Measurements from ENCODE around the gene CXorf38. TPM values are rescaled to one million over a fixed set of nuclear protein-coding genes. Genes with fewer than 3 reads are reported as not detected.

The CXorf38 gene, protein sequence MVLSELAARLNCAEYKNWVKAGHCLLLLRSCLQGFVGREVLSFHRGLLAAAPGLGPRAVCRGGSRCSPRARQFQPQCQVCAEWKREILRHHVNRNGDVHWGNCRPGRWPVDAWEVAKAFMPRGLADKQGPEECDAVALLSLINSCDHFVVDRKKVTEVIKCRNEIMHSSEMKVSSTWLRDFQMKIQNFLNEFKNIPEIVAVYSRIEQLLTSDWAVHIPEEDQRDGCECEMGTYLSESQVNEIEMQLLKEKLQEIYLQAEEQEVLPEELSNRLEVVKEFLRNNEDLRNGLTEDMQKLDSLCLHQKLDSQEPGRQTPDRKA
- 5.1 and 7.0 TPM in 2 replicates for total RNA-seq

DNA sequence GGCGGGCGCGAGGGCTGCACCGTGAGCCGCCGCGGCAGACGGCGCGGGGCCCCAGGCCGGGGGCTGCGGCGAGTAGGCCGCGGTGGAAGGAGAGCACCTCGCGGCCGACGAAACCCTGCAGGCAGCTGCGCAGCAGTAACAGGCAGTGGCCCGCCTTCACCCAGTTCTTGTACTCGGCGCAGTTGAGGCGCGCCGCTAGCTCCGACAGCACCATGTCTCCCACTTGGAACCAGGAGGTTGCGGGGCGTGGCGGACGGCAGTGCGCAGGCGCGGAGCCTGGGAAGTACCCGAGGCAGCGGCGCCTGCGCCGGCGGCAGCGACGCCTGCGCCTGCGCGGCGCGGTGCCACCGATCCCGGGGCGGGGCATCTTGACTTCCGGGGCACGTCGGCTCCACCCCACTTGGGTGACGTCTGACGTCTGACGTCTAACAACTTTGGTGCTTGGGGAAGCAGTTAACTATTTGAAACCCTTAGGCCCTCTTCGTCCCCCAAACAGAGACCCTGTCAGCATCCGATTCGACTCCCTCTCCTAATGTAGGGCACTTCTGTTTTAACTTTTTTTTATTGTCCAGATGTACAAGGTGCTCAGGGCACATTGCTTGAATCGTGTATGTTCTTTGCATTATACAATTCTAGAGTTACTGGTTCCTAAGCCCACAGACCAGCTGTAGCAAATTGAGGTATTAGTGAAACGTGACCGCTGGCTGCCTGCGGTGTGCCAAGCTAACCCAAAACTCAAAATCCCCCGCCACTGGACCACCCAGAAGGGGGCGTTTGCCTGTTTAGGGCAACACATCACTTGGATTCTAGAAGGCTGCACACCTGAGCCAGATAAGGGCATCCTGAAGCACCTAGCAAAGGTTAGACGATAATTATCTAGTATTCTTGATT, at the start of gene CXorf38:
TSS of gene CXorf38 (minus strand) at position 255 of the 891 bp plus-strand sequence. CDS start at position 214, 41 bp downstream.

DNA sequence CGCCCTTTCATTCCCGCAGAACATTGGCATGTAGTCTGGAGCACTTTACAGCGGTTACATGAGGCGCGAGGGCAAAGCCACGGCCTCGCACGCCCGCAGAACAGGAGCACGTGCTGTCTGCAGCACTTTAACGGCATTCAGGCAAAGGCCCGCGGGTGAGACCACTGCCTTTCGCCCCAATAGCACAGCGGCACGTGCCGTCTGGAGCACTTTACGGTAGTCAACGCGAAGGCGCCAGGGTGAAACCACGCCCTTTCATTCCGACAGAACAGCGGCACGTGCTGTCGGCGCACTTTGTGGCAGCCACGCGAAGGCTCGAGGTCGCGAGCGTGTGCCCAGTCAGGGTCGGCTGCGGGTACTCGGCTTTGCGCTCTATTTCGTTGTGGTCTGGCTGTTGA, 24.2 kb downstream of the CXorf38 start, which contains the start of gene MPC1L:
TSS of gene MPC1L (plus strand) at position 290 of the 398 bp plus-strand sequence. CDS start 138 bp downstream, outside the sequence.

DNA sequence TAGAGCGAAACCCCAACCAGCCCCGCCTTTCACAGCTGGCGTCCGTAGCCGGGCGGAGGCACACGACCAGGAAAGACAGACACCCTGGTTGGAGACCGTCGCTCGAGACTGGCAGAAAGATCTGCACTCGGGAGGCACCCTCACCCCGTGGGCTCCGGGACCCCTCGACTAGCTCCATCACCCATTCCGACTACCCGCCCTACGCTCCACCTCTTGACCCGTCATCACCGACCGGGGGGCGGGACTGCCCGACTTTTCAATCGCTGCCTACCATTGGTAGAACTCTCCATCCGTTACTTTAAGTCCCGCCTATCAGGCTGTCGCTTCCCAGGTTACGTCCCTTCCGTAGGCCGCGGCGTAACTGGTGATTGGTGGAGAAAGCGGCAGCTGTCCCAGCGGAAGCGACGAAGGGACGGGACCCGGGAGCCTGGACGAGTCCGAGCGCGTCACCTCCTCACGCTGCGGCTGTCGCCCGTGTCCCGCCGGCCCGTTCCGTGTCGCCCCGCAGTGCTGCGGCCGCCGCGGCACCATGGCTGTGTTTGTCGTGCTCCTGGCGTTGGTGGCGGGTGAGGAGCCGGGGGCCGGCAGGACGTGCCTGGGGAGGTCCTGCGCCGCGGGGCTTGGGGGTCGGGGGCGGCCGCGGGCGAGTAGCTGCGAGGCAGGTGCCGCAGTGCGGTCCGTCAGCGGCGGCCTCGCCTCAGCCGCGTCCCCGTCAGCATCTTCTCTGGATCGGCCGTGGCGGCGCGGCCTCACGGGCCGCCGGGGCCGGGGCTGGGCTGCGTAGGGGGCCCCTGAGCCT, 66.6 kb downstream of the CXorf38 start, which contains the start of gene ATP6AP2:
TSS of gene ATP6AP2 (plus strand) at position 434 of the 799 bp plus-strand sequence. CDS start at position 530, 96 bp downstream.

Other genes starting within 250 kb of the CXorf38 start
- gene ATP6AP2, start 66.6 kb downstream of the CXorf38 start, total RNA-seq = 124 and 137 TPM in 2 replicates
- gene MPC1L, start 24.1 kb downstream of the CXorf38 start, total RNA-seq = not detected in 2 replicates
- gene MED14, start 88.0 kb upstream of the CXorf38 start, total RNA-seq = 16.7 and 16.8 TPM in 2 replicates